ENCODE data around the gene MINDY4.

DNA sequence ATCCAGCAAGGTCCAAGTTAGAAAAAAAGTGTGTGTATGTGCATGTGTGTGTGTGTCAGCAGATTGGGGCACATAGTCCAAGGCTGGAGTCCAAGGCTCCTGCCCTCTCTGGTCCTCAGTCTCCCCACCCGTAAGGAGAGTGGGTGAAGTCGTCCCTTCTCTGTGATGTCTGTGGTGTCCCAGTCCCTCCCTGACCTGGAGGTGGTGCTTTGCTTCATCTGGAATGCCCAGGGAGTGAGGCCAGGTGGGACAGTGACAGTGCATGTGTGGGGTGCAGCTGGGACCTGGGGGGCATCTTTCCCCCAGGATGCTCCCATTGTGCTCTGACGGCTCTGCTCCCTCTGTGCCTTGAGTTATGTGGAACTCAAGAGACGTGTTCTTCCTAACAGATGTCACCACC lies 158.5 kb downstream of the MINDY4 start:
- TF ChIP-seq, protein P1, sequence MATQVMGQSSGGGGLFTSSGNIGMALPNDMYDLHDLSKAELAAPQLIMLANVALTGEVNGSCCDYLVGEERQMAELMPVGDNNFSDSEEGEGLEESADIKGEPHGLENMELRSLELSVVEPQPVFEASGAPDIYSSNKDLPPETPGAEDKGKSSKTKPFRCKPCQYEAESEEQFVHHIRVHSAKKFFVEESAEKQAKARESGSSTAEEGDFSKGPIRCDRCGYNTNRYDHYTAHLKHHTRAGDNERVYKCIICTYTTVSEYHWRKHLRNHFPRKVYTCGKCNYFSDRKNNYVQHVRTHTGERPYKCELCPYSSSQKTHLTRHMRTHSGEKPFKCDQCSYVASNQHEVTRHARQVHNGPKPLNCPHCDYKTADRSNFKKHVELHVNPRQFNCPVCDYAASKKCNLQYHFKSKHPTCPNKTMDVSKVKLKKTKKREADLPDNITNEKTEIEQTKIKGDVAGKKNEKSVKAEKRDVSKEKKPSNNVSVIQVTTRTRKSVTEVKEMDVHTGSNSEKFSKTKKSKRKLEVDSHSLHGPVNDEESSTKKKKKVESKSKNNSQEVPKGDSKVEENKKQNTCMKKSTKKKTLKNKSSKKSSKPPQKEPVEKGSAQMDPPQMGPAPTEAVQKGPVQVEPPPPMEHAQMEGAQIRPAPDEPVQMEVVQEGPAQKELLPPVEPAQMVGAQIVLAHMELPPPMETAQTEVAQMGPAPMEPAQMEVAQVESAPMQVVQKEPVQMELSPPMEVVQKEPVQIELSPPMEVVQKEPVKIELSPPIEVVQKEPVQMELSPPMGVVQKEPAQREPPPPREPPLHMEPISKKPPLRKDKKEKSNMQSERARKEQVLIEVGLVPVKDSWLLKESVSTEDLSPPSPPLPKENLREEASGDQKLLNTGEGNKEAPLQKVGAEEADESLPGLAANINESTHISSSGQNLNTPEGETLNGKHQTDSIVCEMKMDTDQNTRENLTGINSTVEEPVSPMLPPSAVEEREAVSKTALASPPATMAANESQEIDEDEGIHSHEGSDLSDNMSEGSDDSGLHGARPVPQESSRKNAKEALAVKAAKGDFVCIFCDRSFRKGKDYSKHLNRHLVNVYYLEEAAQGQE (IDR thresholded peaks at IDR 0.05; ENCODE audit: low read depth): no peak
- TF ChIP-seq TAF1 (IDR thresholded peaks at IDR 0.05; ENCODE audit: low read depth): no peak
